Measurements from ENCODE around the gene ACAD8.
A peak's percentile ranks its signal among the peaks of the same experiment; 100 is the strongest.

Gene ACAD8

GRCh38 chr11:134223836-134224709 lies 29.3 kb upstream of the ACAD8 start, which contains the start of the genes NCAPD3 and VPS26B:
NCAPD3 (minus strand) TSS chr11:134223967; CDS start chr11:134223926, 41 bp downstream.
VPS26B (plus strand) TSS chr11:134224671; CDS start chr11:134225123, 452 bp downstream.
- peak within 1 kb of the TSS; percentile 89 for H3K4me3 ChIP-seq (ENCODE audit: low read depth, low read length)
- TF ChIP-seq CTCF (IDR thresholded peaks at IDR 0.05; ENCODE audit: low read depth, low read length): no peak

DNA sequence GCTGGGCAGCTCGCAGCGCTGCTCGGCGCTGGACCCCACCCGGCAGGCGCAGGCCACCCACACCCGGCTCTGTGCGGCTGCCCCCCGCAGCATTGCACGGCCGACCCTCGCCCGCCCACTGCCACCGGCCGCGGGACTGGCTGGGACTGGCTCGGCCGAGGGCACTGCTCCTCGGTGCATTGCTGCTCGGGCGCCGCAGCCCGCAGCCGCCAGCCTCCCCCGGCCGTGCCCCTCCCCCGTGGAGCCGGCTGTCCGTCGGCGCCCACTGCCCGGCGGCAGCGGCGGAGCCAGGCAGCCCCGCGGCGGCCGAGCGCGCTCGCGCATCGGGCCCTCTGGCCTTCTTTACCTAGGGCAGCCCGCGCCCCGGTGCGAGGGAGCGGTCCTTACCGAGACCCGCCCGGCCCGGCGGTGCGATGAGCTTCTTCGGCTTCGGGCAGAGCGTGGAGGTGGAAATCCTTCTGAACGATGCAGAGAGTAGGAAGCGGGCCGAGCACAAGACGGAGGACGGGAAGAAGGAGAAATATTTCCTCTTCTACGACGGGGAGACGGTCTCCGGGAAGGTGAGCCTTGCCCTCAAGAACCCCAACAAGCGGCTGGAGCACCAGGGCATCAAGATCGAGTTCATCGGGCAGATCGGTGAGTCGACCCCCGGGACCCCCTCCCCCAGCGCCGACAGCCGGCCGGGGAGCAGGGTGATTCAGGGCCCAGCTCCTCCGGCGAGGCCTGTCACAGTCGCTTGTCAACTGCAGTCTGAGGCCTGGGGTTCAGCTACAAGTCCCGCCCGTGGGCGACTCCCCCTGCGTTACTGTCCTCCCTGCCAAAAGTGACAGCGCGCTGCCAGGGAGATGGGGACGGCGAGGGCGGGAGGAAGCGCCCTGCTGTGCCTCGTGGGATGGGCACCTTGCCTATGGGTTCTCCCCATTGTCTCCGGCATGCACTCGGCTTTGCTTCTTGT lies 28.4 kb upstream of the ACAD8 start:
- H3K4me3 ChIP-seq (ENCODE audit: low read depth, low read length): peak overlapping the region; percentile 89
- TF ChIP-seq CTCF (IDR thresholded peaks at IDR 0.05; ENCODE audit: low read depth, low read length): no peak

GRCh38 chr11:134226806-134227325 lies 26.5 kb upstream of the ACAD8 start:
- H3K4me3 ChIP-seq (ENCODE audit: low read depth, low read length): no peak overlapping the region

DNA sequence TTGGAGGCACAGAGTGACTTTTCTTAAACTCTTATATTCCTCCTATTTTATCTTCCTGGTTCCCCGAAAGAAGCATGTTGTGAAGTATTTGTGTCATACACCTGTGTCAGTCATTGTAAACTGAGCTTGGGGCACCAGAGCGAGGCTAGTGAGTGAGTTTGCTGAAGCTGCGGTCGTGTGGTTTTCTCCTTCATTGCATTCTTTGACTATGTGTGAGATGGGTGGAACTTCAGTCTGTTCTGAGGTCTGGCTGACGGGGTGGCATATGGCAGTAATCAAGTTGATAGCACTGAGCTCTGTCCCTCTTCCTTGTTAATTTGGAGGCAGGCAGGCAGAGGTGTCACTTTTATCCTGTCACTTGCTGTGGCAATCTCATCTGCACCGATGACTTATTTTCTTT lies 24.7 kb upstream of the ACAD8 start:
- no peak overlapping the region for H3K4me3 ChIP-seq (ENCODE audit: low read depth, low read length)

More at GRCh38 chr11:134226806-134227325, 26.5 kb upstream of the ACAD8 start:
- no peak for TF ChIP-seq CTCF (IDR thresholded peaks at IDR 0.05; ENCODE audit: low read depth, low read length)

DNA sequence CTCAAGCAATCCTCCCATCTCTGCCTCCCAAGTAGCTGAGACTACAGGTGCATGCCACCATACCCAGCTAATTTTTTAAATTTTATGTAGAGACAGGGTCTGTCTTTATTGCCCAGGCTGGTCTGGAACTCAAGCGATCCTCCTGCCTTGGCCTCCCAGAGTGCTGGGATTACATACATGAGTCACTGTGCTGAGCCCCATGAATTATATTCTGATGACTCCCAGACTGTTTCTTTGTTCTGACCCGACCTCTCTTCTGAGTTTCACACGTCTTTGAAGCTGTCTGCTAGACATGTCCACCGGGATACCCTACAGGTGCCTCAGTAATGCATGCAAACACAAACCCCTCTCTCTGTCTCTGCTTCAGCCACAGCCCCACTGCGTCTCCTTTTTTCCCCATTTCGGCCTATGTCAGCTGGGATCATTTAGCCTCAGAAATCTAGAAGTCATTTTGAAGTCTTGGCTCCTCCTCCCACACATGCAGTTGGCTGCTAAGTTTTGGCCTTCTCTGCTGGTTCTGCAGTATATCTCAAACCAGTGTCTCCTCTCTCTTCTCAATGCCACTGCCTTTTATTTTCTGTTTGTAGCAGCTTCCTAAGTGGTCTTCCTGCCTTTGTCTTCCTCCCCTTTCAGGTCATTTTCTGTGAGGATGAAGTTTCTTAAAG lies 24.1 kb upstream of the ACAD8 start:
- TF ChIP-seq CTCF (IDR thresholded peaks at IDR 0.05; ENCODE audit: low read depth, low read length): no peak
- H3K4me3 ChIP-seq (ENCODE audit: low read depth, low read length): no peak overlapping the region

More for the DNA sequence above, 24.7 kb upstream of the ACAD8 start:
- no peak for TF ChIP-seq CTCF (IDR thresholded peaks at IDR 0.05; ENCODE audit: low read depth, low read length)

- no peak overlapping the region for H3K4me3 ChIP-seq (ENCODE audit: low read depth, low read length)
- TF ChIP-seq CTCF (IDR thresholded peaks at IDR 0.05; ENCODE audit: low read depth, low read length): no peak
Measured at GRCh38 chr11:134230339-134230738, 23.0 kb upstream of the ACAD8 start.
